Peyer's patch (tissue), 4 donors: ENCODE measurements around the gene FPR3.

Experiments
- POLR2A ChIP-seq, 2 donors: fragments of 450-650 bp; IDR thresholded peaks; one replicate each; pipeline ENCODE4 v1.5.1; 2017; ENCODE audit warnings: antibody characterized with exemption in 2 of 2, mild to moderate bottlenecking in 2 of 2, moderate library complexity in 2 of 2
- TF ChIP-seq, protein P1 (sequence below), 6 experiments: fragments of 450-650 bp in 4 of 6; fragments of 200-600 bp in 2 of 6; sonication (generic) in 1 of 6; IDR thresholded peaks; one replicate each; pipeline ENCODE4 v1.5.1; 2017 to 2019; ENCODE audit warnings: antibody characterized with exemption in 6 of 6, mild to moderate bottlenecking in 3 of 6, moderate library complexity in 1 of 6

DNA sequence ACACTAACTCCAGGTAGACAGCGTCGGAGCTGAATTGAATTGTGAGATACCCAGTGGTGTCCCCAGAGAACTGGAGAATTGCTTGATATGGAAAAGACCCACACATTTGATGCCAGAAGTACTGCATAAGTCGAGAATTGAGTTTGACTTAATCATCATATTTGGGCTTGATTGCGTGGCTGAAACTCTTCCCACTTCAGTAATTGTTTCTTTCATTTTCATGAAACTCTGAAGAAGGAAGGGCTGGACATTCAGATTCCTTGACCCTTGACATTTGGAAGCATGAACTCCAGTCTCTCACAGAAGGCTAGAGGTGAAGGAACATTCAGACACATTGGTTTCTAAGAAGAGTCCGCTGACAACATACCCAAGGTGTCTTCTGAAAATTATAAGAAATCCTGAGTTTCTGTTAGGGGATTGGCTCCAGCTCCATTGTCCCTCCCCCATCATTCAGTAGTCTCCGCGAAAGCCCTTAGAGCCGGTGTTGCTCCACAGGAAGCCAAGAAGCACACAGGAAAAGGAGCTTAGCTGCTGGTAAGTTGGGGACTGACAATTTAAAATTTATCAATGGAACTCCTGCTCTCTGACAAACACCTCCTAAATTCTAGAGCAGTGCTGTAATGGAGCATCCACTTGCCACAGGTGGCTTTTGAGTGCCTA lies 34.1 kb upstream of the FPR3 start, which contains the start of gene FPR2:
- TF ChIP-seq, protein P1, sequence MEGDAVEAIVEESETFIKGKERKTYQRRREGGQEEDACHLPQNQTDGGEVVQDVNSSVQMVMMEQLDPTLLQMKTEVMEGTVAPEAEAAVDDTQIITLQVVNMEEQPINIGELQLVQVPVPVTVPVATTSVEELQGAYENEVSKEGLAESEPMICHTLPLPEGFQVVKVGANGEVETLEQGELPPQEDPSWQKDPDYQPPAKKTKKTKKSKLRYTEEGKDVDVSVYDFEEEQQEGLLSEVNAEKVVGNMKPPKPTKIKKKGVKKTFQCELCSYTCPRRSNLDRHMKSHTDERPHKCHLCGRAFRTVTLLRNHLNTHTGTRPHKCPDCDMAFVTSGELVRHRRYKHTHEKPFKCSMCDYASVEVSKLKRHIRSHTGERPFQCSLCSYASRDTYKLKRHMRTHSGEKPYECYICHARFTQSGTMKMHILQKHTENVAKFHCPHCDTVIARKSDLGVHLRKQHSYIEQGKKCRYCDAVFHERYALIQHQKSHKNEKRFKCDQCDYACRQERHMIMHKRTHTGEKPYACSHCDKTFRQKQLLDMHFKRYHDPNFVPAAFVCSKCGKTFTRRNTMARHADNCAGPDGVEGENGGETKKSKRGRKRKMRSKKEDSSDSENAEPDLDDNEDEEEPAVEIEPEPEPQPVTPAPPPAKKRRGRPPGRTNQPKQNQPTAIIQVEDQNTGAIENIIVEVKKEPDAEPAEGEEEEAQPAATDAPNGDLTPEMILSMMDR (IDR thresholded peaks at IDR 0.05), result no peak
- no peak for TF ChIP-seq POLR2A (IDR thresholded peaks at IDR 0.05)
